HG03442 (cell line): ENCODE data around the gene DLG2.

Experiments
- ATAC-seq: cut with Tn5 transposase; IDR thresholded peaks from one replicate; pipeline ENCODE4 v1.9.1; 2021; ENCODE audit warnings: mild to moderate bottlenecking, moderate library complexity; ENCODE audit not compliant: unreplicated experiment

Gene DLG2

GRCh38 chr11:84105148-84105547 is 1522.0 kb downstream of the DLG2 start:
- no peak for ATAC-seq

DNA sequence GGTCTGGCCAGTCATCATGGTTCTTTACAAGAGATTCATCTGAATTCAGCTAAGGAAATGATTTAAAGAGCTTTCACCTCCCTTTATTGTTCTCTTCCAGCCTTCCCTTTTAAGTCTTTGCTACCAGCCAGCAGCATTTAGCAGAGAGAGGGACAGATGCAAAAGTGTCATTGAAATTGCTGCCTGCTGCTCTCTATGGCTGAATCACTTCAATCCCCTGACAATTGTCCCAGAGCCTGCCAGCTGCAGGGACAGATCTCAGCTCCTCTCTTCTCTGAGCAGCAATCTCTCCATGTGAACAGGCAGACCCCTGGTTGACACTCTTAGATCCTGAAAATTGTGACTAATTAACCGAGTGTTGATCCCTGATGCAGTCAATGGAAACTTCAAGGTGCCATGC is 1524.0 kb downstream of the DLG2 start:
- no peak for ATAC-seq

- ATAC-seq: no peak
Observed at GRCh38 chr11:84097186-84097585, 1530.0 kb downstream of the DLG2 start.

GRCh38 chr11:84091212-84091986 is 1535.7 kb downstream of the DLG2 start:
- no peak for ATAC-seq

DNA sequence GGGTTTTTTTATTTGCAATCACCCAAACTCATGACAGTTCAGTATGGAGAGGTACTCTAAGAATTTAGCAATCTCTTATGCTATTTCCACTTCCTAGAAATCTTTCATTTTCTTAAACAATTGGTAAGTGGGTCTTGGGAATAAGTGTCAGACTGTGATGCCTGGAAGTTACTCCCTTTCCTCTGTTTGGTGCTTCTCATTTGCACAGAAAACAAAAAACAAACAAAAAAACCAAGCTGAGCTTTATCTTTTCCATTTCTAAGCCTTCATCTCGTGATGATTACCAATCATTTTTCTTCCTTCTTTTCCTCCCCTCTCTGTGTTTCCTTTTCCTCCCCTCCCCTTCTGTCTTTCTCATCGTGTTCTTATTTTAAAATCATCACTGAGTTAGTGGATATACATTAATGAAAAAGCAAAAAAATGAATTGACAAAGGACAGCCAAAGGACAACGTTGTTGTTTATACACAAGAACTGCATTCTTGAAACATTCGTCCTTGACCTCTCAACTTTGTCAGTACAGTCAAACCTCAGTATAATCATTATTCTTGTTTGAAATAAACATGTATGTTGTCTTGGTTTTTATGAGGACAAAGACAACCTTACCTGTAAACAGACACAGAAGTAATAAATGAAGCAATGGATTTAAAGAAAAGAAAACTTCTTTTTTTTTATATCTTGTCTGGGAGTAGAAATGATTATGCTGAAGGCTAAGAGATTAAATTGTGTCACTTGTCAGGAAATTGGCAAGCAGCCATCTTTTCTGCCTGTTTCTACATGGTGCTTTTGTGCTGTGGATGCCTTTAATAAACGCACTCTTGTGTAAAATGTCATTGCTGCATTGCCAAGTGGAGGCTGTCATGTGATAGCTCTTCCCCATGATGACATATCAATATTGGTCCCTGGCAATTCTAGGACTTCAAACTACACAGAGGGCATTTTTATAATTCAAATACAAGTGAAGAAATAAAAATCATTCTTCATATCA is 1537.8 kb downstream of the DLG2 start:
- no peak for ATAC-seq

DNA sequence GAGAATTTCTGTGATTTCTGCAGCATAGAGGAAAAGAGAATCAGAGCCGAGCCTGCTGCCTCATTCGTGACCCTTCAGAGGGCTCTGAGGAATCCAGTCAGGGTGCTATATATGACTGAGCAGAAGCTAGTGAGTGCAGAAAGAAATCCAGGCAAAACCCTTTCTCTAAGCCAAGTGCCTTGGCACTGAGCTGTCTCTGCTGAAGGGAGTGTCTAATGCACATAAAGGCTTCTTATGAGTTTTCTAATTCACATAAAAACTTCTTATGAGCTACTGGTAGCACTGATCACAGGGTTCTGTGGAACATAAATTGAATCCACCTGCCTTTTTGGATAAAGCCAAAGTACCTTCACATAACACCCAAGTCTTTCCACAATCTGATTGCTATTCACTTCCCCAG is 1555.3 kb downstream of the DLG2 start:
- ATAC-seq: no peak

DNA sequence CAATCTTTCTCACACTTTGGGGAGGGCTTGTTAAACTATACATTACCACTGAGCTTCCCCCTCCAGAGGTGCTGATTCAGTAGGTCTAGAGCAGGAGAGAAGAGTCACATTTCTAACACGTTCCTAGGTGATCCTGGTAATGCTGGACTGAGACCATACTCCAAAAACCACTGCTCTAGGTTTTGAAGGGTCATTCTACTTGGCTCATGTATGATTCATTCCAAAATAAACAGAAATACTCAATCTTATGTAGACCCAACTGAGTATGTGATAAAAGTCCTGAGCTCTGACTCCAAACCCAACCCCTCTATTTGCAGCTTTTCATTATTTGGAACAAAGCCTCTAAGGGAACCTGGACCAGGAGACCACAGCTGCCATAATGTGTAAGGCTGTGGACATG is 1558.1 kb downstream of the DLG2 start:
- no peak for ATAC-seq

- ATAC-seq: no peak
Observed at GRCh38 chr11:84061726-84062125, 1565.4 kb downstream of the DLG2 start.

GRCh38 chr11:84056653-84057376 is 1570.3 kb downstream of the DLG2 start:
- ATAC-seq: no peak

DNA sequence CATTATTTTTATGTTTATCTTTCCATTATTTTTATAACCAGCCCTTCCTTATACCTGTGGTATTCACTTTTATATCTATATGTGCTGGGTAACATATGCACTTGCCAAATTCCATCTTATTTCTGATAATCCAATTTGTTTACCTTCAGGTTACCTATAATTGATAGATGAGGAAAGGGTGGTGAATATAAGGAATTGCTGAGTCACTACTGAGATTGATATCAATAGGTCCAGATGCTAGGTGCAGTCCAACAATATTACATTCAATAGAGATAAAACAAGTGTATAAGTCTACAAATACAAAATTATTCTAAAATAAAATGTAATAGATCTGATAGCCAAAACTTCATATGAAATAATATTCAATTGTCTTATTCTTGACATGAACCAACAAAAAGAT is 1582.0 kb downstream of the DLG2 start:
- no peak for ATAC-seq

DNA sequence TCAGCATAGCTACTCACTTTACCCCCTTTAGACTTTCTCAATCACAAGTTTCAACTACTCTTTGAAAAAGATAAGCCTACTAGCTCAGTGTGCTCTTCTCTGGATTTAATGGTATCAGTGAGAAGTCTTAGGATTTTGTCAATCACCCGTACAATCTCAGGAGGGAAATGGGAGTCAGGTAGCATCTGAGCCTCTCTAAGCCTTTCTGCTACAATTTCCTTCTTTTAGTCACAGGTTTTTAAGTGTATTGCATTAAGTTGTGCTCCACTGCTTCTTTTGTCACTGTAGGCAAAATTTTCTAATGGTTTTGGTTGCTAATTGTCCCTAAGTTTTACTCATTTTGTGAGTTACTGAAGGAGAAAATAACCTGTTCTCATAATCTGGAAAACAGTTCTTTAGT is 1582.4 kb downstream of the DLG2 start:
- ATAC-seq: no peak

DNA sequence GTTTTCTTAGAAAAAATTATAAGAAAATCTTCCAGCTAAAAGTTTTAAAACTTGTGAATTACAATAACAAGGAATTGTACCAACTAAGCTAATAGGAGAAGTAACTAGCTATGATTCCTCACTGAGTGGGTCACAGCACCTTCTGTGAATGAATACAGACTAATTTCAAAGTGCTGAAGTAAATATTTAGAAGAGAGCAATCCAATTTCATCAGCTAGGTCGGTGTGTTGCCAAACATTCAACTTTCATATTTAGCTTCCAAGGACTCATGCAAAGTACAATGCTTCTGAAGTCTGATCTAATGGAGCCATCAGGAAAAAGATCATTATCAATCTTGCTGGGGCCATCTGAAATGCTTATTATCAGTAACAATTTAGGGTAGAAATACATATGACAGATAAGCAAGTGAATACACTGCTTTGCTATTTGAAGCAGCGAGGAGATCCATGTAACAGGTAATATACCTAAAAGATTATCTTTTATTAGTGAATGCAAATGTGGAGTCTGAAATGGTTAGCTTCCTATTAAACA is 1590.4 kb downstream of the DLG2 start:
- no peak for ATAC-seq

DNA sequence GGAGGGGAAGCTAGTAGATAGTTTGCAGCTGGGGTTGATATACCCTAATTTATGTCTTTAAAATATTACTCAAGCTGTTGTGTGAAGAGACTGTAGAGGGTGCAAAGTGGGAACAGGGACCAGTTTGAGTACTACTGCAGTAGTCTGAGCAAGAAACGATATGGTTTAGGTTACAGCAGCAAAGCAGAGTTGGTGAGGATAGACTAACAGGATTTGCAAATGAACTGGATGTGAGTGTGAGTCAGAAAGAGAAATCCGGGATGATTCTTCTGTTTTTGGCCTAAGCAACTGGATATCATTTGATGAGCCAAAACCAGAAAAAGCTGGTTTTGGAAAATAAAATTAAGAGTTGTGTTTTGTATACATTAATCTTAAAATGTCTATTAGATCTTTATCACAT is 1591.5 kb downstream of the DLG2 start:
- ATAC-seq: no peak

- no peak for ATAC-seq
Observed at GRCh38 chr11:84034484-84034883, 1592.7 kb downstream of the DLG2 start.

GRCh38 chr11:84024266-84024665 is 1602.9 kb downstream of the DLG2 start:
- no peak for ATAC-seq

DNA sequence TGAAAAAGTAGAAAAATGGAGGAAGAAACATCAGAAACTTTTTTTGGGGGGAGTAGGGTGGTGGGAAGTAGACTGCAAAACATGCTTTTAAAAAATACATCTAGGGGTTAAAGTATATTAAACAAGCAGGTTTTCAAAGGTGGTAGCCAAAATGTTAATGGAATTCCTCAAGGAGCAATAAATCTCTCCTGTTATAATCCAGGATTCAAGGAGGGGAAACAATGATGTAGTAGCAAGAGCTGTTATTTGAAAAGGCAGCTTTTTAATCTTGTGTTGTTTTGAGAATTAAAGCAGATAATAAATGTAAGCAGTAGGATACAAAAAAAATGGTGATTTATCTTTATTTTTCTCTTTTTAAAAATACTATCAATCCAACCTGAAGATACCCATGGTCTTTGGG is 1604.4 kb downstream of the DLG2 start:
- no peak for ATAC-seq

GRCh38 chr11:84022201-84022600 is 1604.9 kb downstream of the DLG2 start:
- ATAC-seq: no peak

DNA sequence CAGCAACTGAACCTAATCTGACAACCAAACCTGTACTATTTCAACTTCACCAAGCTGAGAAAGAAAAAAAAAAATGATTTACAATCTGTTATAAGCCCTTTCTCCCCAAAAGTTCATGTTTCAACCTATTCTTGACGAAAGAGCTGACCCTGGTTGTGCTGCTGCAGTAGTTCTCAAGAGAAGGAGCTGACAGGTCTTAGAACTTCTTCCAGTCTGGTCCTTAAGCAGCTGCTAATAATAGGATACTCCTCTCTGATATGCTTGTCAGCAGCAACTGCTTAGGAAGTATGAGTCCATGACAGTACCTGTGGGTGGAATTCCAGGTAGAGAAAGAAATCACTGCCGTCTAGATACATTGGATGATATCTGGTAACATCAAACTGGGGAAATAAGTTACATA is 1605.9 kb downstream of the DLG2 start:
- ATAC-seq: no peak

DNA sequence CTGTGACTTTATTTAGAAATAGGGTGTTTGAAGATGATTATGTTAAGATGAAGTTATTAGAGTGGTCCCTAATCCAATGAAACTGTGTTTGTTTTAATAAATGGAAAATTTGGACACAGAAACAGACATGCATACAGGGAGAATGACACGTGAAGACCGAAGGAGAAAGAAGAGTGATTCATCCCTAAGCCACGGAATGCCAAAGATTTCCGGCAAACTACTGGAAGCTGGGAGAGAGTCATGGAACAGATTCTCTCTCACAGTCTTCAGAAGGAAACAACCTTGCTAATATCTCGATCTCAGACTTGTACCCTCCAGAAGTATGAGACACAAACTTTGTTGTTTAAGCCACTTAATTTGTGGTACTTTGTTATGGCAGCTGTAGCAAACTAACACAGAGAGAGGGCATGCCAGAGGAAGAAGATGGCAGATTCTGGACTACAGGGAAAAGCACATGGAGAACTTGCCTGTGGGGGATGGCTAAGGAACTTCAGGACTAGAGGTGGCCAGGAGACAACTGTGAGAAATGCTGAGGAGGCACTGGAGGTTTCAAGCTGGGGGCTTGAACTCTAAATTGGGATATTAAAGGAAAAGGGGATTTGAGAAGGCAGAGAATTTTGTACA is 1607.5 kb downstream of the DLG2 start:
- ATAC-seq: no peak

GRCh38 chr11:84014539-84014938 is 1612.6 kb downstream of the DLG2 start:
- no peak for ATAC-seq
